Measurements from ENCODE around the gene PI16.

- TF ChIP-seq CTCF (IDR thresholded peaks at IDR 0.05) (no peak), POLR2A (IDR thresholded peaks at IDR 0.05) (no peak)
Observed at GRCh38 chr6:36920049-36920448, 34.5 kb upstream of the PI16 start.

Measured in sigmoid colon (tissue), 3 donors.